ENCODE measurements around the gene ME2. TPM values are rescaled to one million over a fixed set of nuclear protein-coding genes. Genes with fewer than 3 reads are reported as not detected.

Gene ME2
- total RNA-seq, 2 donors from 2014 or later: 42.6 to 73.6 TPM

DNA sequence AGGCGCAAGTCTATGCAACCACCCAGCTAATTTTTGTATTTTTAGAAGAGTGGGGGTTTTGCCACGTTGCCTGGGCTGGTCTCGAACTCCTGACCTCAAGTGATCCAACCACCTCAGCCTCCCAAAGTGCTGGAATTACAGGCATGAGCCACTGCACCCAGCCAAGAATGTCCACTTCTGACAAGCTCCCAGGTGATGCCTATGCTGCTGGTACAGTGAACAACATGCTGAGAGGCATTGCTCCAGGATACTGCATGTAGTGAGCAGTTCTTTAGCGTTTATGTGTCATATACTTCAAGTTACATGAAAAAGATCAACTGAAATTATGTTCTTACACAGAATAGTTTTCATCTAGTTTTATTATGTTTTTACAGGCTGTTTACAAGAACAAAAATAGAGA is 71.7 kb downstream of the ME2 start:
- Histone ChIP-seq H3K4me3 (no peak overlapping the region), H3K36me3 (no peaks in the 10 kb centered on the region), H3K27me3 (replicated peaks; ENCODE audit: insufficient read depth) (no peaks in the 10 kb centered on the region), H3K27ac (no peak overlapping the region), H3K4me1 (ENCODE audit: control insufficient read depth in 1 of 2, low read depth in 2 of 2) (no peaks in the 10 kb centered on the region), H3K9me3 (no peaks in the 10 kb centered on the region)
- DNase-seq (ENCODE audit: low spot score) (no peak), ATAC-seq (ENCODE audit: insufficient number of reproducible peaks, low FRiP score, low read depth) (no peak)
- TF ChIP-seq, protein P1, sequence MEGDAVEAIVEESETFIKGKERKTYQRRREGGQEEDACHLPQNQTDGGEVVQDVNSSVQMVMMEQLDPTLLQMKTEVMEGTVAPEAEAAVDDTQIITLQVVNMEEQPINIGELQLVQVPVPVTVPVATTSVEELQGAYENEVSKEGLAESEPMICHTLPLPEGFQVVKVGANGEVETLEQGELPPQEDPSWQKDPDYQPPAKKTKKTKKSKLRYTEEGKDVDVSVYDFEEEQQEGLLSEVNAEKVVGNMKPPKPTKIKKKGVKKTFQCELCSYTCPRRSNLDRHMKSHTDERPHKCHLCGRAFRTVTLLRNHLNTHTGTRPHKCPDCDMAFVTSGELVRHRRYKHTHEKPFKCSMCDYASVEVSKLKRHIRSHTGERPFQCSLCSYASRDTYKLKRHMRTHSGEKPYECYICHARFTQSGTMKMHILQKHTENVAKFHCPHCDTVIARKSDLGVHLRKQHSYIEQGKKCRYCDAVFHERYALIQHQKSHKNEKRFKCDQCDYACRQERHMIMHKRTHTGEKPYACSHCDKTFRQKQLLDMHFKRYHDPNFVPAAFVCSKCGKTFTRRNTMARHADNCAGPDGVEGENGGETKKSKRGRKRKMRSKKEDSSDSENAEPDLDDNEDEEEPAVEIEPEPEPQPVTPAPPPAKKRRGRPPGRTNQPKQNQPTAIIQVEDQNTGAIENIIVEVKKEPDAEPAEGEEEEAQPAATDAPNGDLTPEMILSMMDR (IDR thresholded peaks at IDR 0.05): no peak

DNA sequence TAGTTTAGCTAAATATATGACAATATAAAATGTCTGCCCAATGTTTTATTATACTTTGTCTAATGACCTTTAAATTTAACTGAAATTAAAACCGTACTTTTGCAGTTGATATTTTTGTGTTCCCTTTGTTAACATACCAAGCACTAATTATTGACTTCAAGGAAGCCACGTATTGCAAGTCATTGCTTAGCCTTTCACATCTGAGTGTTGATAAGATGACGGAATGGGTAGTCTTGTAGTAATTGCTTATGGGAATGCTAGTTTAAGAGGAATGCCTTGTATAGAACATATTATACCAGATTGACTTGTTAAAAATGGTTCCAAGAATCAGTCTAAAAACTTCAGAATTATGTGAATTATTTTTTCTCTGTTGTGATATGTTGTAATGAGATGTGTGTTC is 74.9 kb downstream of the ME2 start:
- DNase-seq (ENCODE audit: low spot score) (no peak), ATAC-seq (ENCODE audit: insufficient number of reproducible peaks, low FRiP score, low read depth) (no peak)
- no peaks in the 10 kb centered on the region for H3K36me3 ChIP-seq
- no peaks in the 10 kb centered on the region for H3K9me3 ChIP-seq
- no peaks in the 10 kb centered on the region for H3K27me3 ChIP-seq (replicated peaks; ENCODE audit: insufficient read depth)
- H3K4me3 ChIP-seq: no peak overlapping the region
- TF ChIP-seq, protein P1 (IDR thresholded peaks at IDR 0.05): no peak
- H3K4me1 ChIP-seq (ENCODE audit: control insufficient read depth in 1 of 2, low read depth in 2 of 2): no peaks in the 10 kb centered on the region
- H3K27ac ChIP-seq: no peak overlapping the region

DNA sequence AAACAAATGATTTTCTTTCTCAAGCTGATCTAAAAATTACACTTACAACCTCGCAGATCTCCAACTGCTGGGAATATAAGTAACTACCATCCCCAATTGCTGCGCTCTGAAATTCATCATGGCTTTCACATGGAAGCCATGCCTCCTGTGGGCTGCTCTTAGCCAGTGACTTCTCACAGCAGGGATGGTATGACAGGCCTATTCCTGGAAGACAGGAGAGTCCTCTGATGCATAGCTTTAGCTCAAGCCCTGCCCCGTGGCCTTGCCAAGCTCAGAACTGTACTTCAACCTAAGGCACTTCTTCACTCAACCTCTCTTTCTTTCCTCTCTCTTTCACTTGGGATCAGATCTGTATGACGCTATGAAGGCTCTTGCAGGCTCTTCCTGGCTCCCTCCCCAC is 76.3 kb downstream of the ME2 start:
- H3K4me1 ChIP-seq (ENCODE audit: control insufficient read depth in 1 of 2, low read depth in 2 of 2): no peaks in the 10 kb centered on the region
- no peak overlapping the region for H3K27ac ChIP-seq
- TF ChIP-seq, protein P1 (IDR thresholded peaks at IDR 0.05): no peak
- no peaks in the 10 kb centered on the region for H3K9me3 ChIP-seq
- DNase-seq (ENCODE audit: low spot score) (no peak), ATAC-seq (ENCODE audit: insufficient number of reproducible peaks, low FRiP score, low read depth) (no peak)
- no peak overlapping the region for H3K4me3 ChIP-seq
- no peaks in the 10 kb centered on the region for H3K36me3 ChIP-seq
- H3K27me3 ChIP-seq (replicated peaks; ENCODE audit: insufficient read depth): no peaks in the 10 kb centered on the region

DNA sequence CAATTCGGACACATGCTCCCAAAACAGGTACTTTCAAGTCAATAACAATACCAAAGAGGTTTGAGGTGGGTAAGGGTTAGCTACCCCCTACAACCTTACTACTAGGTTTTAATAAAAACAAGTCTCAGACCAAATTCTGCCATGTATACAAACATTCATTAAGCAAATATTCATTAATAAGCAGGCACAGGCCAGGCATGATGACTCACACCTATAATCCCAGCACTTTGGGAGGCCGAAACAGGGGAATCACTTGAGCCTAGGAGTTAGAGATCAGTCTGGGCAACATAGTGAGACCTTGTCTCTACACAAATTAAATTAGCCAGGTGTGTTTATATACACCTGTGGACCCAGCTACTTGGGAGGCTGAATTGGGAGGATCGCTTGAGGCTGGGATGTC is 77.2 kb downstream of the ME2 start:
- Histone ChIP-seq H3K4me3 (no peak overlapping the region), H3K36me3 (no peaks in the 10 kb centered on the region), H3K27ac (no peak overlapping the region), H3K9me3 (peaks cover 1% of the 10 kb centered on the region), H3K4me1 (ENCODE audit: control insufficient read depth in 1 of 2, low read depth in 2 of 2) (no peaks in the 10 kb centered on the region), H3K27me3 (replicated peaks; ENCODE audit: insufficient read depth) (no peaks in the 10 kb centered on the region)
- no peak for DNase-seq (ENCODE audit: low spot score)
- ATAC-seq (ENCODE audit: insufficient number of reproducible peaks, low FRiP score, low read depth): no peak
- TF ChIP-seq, protein P1 (IDR thresholded peaks at IDR 0.05): no peak

DNA sequence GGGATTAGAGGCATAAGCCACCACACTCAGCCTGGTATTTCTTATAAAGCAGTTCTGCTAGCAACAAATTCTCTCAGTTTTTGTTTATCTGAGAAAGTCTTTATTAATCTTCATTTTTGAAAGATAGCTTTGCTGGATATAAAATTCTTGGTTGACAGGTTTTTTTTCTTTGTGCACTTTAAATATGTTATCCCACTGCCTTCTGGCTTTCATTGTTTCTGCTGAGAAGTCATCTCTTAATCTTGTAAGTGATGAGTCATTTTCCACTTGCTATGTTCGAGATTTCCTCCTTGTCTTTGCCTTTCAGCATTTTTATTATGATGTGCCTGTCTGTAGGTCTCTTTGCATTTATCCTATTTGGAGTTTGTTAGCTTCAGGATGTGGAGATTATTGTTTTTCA is 83.1 kb downstream of the ME2 start:
- H3K36me3 ChIP-seq: no peaks in the 10 kb centered on the region
- TF ChIP-seq, protein P1 (IDR thresholded peaks at IDR 0.05): no peak
- no peak overlapping the region for H3K4me3 ChIP-seq
- H3K27me3 ChIP-seq (replicated peaks; ENCODE audit: insufficient read depth): no peaks in the 10 kb centered on the region
- ATAC-seq (ENCODE audit: insufficient number of reproducible peaks, low FRiP score, low read depth) (no peak), DNase-seq (ENCODE audit: low spot score) (no peak)
- H3K27ac ChIP-seq: no peak overlapping the region
- peaks cover 20% of the 10 kb centered on the region for H3K9me3 ChIP-seq
- no peaks in the 10 kb centered on the region for H3K4me1 ChIP-seq (ENCODE audit: control insufficient read depth in 1 of 2, low read depth in 2 of 2)

Measured in thoracic aorta (tissue), 2 donors.